HG03457 (cell line): ENCODE data around the gene VPS45.
"Not testable (repeated sequence)": the region's sequence is repeated elsewhere in the genome, so short reads cannot be mapped to it uniquely, and the experiment has no call there.

Source experiments
- ATAC-seq: cut with Tn5 transposase; IDR thresholded peaks from one replicate; pipeline ENCODE4 v1.9.1; 2021; ENCODE audit warnings: moderate number of reproducible peaks; ENCODE audit not compliant: unreplicated experiment

Gene VPS45

GRCh38 chr1:150127464-150127863 lies 59.9 kb downstream of the VPS45 start:
- no peak for ATAC-seq

DNA sequence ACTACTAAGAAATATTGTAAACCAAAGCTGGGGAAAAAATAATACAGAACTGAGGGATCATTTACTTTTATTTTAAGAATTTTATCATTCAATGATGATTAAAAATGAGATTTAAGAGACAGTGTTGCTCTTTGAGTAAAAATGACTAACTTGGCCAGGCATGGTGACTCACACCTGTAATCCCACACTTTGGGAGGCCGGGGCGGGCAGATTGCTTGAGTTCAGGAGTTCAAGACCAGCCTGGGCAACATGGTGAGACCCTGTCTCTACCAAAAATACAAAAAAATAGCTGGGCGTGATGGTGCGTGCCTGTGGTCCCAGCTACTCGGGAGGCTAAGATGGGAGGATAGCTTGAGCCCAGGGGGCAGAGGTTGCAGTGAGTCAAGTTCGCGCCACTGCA lies 60.3 kb downstream of the VPS45 start:
- no peak for ATAC-seq

- ATAC-seq, result no peak
Measured at GRCh38 chr1:150132372-150132771, 64.8 kb downstream of the VPS45 start.

- no peak for ATAC-seq
Measured at GRCh38 chr1:150134537-150134936, 67.0 kb downstream of the VPS45 start.

GRCh38 chr1:150135400-150135799 lies 67.8 kb downstream of the VPS45 start:
- not testable (repeated sequence) for ATAC-seq

DNA sequence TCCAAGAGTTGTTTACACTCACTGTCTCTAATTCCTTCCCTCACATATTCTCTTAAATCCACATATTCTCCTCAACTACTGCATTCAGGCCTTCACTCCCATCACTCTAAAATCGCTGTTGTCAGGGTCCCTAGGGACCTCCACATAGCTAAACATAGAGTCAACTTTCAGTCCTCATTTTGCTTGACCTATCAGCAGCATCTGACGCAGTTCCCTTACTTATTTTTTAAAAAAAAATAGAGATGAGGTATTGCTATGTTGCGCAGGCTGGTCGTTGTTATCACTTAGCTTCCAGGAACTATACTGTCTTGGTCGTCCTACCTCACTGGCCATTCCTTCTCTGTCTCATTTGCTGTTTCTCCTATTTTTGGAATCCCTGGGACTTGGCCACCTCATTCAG lies 70.5 kb downstream of the VPS45 start:
- ATAC-seq, result no peak

DNA sequence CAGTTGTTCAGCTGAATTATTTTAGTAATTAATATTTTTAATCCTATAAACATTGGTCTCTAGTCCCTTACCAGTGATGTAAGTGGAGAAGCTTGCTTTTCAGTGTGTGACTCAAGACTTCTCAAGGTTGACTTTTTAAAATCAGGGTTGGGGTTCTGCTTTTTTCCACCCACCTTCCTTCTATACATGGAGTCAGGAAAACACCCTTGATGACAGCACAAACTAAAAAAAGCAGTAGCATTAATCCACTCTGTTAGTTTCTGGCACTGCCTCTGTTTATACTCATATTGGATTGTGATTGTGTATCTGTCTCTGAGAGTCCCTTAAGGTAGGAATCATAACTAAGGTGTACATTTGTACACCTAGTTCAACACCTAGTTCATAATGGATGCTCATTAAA lies 73.9 kb downstream of the VPS45 start:
- no peak for ATAC-seq

DNA sequence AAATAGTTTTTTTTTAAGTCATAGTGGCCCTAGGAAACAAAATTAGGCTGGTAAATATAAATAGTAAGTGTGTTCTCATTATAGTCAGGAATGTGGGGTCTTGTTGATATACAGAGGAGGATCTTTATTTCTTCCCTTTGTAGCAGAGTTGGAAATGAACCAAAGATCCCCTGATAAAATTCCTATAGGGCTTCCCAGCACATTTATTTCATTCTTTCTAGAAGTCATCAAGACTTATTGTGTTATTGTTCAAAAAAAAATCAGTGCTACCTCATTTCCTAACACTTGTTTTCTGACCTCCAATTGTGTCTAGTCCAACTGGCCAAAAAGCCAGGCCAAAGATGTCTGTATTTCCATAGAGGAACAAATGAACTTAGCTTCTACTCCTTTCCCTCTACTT lies 74.5 kb downstream of the VPS45 start:
- no peak for ATAC-seq

GRCh38 chr1:150144606-150145005 lies 77.0 kb downstream of the VPS45 start:
- ATAC-seq, result no peak

- not testable (repeated sequence) for ATAC-seq
Measured at GRCh38 chr1:150146016-150146415, 78.4 kb downstream of the VPS45 start.

DNA sequence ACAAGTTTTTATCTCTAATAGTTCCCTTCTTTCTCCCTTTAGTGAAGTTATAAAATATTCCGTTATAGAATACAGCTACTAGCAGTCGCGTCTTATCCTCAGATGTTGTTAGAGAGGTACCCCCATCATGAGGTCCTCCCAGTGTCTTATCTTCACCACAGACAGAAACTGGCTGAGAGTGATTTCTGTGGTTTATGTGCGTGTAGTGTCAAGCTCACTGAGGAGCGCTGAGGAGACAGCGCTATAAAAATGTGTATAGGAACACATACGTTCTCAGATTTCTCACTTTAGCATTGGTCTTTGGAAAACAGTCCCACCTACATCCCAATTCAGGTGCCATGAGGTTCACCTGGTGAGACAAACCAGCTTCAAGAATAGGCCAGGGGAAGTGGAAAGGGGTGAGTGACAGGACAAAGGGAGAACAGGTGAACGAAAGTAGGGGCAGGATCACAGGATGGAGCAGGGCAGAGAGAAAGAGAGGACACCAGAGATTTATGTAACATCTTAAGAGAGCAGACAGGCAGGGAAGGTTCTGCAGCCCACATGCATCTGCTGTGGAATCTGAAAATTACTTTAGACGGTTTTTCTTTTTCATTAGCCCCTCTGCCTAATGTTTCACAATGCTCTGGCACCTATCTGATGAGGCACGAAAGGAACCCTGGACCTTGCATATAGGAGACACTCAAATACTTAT lies 79.4 kb downstream of the VPS45 start:
- ATAC-seq, result no peak

DNA sequence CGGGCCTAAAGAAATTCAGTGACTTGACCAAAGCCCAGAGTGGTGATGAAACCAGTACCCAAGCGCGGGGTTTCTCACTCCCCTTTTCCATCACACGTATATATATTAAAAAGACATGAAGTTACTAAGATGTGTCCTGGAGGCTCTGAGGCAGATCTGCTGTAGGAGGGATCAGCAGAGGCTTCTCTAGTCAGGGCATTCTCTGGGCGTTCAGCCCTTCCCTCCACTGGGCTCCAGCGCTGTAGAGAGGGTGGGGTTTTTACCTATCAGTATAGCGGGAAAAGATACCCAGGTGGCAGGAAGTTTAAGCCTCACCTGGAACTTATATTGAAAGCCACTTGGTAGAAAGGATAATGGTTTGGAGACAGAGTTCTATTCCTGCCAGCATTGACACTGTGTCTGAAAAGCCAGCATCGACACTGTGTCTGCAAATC lies 81.3 kb downstream of the VPS45 start:
- no peak for ATAC-seq

DNA sequence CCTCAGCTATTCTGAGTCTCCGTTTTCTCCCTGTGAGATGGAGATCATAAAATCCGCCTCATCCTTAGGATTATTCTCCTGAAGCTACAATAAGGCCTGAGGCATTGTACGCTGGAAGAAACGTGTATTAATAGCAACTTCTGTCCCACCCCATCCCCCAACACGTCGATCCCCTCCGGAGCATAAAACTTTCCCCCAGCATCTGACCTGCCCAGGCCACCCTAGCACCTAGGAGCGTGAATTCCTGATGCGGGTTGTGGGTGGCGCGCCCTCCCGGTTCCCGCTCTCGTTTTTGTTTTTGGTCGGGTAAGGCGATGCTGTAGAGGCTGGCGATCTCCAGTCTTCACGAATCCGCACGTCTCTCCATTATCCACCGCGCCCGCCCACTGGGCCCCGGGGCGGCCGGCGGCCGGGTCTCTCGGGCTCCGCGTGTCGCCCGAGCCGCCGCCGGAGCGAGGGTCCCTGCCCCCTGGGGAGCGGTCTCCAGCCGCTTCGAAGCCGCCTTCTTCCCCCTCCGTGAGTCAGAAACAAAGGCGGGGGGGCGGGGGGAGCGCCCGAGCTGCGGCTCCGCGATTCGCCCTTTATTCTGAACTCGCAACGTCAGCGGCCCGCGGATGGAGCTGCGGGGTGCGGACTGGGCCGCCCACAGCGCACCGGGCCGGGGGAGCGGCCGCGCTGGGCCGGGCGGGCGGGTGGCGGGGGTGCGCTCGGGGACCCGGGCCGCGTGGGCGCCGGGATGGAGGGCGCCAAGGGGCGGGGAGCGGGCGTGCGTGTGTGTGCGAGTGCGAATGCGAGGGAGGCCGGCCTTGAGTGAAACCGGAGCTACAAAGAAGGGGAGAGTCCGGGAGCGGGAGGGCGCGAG lies 81.9 kb downstream of the VPS45 start, which contains the start of gene PLEKHO1:
Gene PLEKHO1, plus strand, starts transcription at position 646 of the 862 bp plus-strand sequence. CDS start 342 bp downstream, outside the sequence.
- ATAC-seq, result no peak

GRCh38 chr1:150150133-150151021 lies 82.8 kb downstream of the VPS45 start:
- no peak for ATAC-seq

DNA sequence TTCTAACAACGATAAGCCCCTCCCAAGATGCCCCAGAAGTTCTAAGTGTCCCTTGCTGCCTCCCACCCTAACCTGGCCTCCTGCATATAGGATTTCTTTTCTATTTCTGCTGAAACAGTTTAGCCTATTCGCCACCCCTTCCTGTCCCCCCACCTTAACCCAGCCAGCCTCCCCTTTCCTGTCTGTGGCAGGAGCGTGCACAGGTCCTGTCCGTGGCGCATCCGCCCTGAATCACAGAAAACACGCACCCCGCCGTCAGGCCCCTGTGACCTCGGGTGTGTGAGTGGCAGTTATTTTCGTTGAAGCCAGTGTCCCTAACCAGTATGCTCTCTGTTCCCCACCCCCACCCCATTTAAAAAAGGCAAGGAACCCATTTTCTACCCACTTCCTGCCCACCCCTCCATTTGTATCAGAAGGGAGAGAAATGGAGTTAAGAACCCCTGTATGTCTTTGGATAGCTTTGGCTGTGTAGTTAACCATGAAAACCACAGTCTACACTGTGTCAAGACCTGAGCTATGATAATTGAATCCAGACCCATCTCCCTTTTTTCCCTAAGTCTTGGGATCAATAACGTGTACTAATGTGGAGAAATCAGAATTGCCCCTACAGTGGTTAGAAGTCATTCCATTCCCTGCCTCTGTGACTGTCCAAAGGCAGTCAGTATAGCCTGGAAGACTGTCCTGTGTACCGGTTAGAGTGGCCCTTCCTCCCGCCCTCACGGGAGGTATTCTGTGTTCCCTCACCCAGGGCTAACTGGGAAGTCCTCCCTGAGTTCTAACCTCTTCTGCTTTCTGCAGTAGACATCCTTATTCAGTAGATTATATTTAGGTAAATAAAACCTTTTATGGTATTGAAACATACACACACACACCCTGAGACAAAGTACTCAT lies 84.0 kb downstream of the VPS45 start:
- no peak for ATAC-seq

- ATAC-seq, result no peak
Measured at GRCh38 chr1:150152182-150152536, 84.6 kb downstream of the VPS45 start.

DNA sequence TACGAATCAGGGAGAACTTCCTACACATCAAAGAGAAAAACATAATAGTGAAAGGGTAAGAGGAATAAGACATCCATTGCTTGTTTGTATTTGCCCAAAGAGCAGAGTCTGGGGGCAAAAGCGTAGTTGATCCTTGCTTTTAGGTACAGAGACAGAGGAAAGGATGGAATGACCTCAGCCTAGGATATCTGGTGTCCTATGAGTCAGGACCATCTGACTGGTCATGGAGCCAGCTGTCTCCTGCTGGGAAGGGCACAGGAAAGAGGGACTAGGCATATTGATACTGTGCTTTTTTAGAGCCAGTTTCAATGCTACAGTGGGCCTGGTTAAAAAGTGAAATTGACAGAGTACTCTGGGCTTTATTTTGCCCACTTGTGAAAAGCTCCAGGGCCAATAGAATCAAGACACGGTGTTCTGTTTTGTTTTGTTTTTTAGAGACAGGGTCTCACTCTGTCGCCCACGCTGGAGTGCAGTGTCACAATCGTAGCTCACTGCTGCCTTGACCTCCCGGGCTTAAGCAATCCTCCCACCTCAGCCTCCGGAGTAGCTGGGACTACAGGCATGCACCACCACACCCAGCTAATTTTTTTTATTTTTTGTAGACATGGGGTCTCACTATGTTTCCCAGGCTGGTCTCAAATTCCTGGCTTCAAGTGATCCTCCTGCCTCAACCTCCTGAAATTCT lies 85.3 kb downstream of the VPS45 start:
- no peak for ATAC-seq

GRCh38 chr1:150154143-150154542 lies 86.6 kb downstream of the VPS45 start:
- no peak for ATAC-seq

GRCh38 chr1:150155413-150156071 lies 88.0 kb downstream of the VPS45 start:
- no peak for ATAC-seq
